Fibroblast of pulmonary artery (primary cell): ENCODE results near the gene TBCE.

ENCODE experiments used
- DNase-seq: peaks from one replicate; pipeline ENCODE4 v3.0.0-alpha.2; 2010; ENCODE audit warnings: low read depth
- H3K4me3 ChIP-seq: replicated peaks from 2 replicates; pipeline ENCODE4 v1.5.1; 2011; ENCODE audit warnings: low read depth, mild to moderate bottlenecking, control low read depth, low read length, moderate library complexity
- TF ChIP-seq, protein P1 (sequence below): IDR thresholded peaks from 2 replicates; pipeline ENCODE4 v1.5.1; 2011; ENCODE audit warnings: mild to moderate bottlenecking, control low read depth, low read length, inconsistent platforms; ENCODE audit errors: missing control alignments

Gene TBCE

DNA sequence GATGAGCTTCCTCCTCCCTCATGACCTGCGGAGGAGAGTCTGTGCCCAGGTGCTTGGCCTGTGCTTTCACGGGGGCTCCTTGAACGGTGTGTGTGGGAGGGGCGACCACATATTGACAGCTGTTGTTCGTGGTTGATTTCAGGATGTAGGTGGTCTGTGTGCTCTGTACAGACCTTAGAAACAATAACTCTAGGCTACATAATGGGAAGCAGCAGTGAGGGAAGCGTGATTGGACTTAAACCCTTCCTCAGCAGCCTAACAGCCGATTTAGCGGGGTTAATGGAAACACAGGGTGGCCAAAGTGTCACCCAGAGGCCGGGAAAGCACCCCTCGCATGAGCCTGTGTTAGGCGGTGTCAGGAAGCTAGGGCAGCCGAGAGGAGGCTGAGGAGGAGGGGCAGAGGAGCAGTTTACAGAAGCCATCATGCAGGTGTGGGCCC, 56.0 kb downstream of the TBCE start:
- no peak for DNase-seq
- H3K4me3 ChIP-seq = no peak overlapping the region
- TF ChIP-seq, protein P1, sequence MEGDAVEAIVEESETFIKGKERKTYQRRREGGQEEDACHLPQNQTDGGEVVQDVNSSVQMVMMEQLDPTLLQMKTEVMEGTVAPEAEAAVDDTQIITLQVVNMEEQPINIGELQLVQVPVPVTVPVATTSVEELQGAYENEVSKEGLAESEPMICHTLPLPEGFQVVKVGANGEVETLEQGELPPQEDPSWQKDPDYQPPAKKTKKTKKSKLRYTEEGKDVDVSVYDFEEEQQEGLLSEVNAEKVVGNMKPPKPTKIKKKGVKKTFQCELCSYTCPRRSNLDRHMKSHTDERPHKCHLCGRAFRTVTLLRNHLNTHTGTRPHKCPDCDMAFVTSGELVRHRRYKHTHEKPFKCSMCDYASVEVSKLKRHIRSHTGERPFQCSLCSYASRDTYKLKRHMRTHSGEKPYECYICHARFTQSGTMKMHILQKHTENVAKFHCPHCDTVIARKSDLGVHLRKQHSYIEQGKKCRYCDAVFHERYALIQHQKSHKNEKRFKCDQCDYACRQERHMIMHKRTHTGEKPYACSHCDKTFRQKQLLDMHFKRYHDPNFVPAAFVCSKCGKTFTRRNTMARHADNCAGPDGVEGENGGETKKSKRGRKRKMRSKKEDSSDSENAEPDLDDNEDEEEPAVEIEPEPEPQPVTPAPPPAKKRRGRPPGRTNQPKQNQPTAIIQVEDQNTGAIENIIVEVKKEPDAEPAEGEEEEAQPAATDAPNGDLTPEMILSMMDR = no peak

GRCh38 chr1:235424092-235424491, 56.9 kb downstream of the TBCE start:
- DNase-seq = no peak
- no peak overlapping the region for H3K4me3 ChIP-seq
- TF ChIP-seq, protein P1 = no peak

- TF ChIP-seq, protein P1 = no peak
- no peak for DNase-seq
- no peak overlapping the region for H3K4me3 ChIP-seq
Observed at GRCh38 chr1:235425357-235425756, 58.1 kb downstream of the TBCE start.

DNA sequence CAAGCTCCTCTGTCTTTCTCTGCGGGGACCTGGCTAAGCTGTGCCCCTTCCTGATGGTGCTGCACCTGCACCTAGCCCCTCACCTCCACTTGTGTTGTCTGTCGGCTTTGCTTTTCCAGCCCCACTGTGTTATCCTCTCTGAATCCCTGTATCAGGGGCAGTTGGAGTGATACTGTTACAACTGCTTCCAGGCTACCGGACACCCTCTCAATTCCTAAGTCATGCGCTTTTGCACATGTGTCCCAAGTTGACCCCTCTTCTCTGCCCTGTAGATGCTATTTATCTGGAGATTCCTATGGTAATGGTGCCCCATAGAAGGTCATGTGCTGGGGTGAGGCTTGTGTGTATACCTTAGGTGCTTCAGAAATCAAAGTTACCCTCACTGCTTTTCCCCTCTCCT, 58.9 kb downstream of the TBCE start:
- DNase-seq = no peak
- TF ChIP-seq, protein P1 = no peak
- H3K4me3 ChIP-seq = no peak overlapping the region

DNA sequence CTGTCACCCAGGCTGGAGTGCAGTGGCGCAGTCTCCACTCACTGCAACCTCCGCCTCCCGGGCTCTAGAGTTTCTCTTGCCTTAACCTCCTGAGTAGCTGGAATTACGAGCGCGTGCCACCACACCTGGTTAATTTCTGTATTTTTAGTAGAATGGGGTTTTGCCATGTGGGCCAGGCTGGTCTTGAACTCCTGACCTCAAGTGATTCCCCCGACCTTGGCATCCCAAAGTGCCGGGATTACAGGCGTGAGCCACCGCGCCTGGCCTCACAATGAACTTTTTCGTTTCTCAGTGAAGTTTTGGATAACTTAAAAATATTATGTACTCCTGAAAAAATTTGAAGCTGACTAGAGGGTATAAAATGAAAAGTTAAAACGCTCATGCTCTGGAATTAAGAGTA, 59.5 kb downstream of the TBCE start:
- TF ChIP-seq, protein P1 = no peak
- DNase-seq = no peak
- no peak overlapping the region for H3K4me3 ChIP-seq

- no peak overlapping the region for H3K4me3 ChIP-seq
- TF ChIP-seq, protein P1 = no peak
- DNase-seq = no peak
Observed at GRCh38 chr1:235427447-235427846, 60.2 kb downstream of the TBCE start.

DNA sequence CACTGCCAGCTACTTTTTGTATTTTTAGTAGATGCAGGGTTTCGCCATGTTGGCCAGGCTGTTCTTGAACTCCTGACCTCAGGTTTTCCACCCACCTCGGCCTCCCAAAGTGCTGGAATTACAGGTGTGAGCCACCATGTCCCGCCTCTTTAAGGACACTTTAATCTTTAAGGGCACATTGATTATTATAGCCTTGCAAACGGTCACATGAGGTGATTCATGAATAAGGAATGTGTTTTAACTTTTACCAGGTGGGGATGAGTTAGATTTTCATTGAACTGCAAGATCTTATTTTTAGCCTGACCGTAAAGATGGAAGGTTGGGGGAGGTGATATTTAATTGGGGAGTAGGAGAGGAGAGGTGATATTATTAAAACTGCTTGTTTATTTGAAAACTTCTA, 61.9 kb downstream of the TBCE start:
- TF ChIP-seq, protein P1 = no peak
- no peak overlapping the region for H3K4me3 ChIP-seq
- no peak for DNase-seq
